Measurements from ENCODE around the gene XAGE1B.
"Not testable (repeated sequence)": the region's sequence is repeated elsewhere in the genome, so short reads cannot be mapped to it uniquely, and the experiment has no call there.

XAGE1B gene

GRCh38 chrX:52516987-52517325 lies at the start of gene XAGE1B:
Gene XAGE1B, minus strand, starts transcription at chrX:52517063. Its CDS starts 1,536 bp downstream, at chrX:52515527.
- DNase-seq (ENCODE audit: low spot score): not testable (repeated sequence)

DNA sequence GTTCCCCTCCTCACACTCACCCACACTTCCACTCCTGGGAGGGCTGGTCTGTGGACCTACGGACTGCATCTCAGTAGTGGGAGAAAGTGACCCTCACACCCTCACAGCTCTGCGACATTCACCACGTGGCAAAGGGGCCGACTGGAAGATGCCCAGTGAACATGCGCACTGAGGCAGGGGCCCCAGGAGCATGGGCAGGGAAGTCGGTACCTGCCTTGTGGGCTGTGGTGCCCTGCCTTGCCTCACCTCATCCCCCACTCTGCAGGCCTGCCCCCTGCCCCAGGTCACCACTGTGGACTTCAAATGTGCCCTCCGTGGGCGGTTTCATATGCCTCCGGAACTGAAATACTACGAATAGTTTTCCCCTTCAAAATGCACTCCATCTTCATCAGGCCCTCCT lies 46.2 kb upstream of the XAGE1B start:
- DNase-seq (ENCODE audit: low spot score): no peak

DNA sequence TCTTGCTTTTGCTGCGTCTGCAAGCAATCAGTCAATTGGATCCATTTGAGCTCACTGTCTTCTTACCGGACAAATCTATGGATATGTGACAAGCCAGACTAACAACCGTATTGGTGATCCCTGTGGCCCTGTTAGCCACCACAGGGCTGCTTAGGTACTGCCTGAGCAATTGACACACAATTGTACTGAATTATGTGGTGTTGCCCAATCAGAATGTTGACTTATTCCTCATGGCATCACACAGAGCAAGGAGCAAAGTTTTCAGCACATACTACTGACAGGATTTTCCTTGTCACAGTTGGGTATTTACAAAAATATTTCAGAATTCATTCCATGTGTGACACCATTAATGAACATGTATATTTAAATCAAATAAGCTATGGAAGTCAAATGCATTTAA lies 41.3 kb upstream of the XAGE1B start:
- DNase-seq (ENCODE audit: low spot score): no peak

DNA sequence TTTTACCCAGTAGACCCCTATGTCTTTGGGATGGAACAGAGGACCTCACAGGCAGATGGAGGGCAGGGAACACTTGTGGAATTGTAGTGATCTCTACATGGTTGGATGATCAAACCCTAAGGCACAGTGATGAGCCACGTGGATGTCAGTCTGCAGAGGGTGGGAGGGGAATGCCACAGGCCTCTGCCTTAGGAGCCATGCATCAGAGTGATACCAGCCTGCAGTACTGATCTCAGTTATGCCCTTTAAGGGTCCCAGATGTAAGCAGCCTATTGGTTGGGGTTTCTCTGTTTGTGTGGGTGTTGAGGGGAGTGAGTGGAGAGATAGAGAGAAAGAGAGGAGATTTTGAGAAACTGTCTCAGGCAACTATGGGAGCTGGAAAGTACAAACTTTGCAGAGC lies 39.9 kb upstream of the XAGE1B start:
- DNase-seq (ENCODE audit: low spot score): no peak

GRCh38 chrX:52553995-52554642 lies 37.3 kb upstream of the XAGE1B start:
- DNase-seq (ENCODE audit: low spot score): no peak

DNA sequence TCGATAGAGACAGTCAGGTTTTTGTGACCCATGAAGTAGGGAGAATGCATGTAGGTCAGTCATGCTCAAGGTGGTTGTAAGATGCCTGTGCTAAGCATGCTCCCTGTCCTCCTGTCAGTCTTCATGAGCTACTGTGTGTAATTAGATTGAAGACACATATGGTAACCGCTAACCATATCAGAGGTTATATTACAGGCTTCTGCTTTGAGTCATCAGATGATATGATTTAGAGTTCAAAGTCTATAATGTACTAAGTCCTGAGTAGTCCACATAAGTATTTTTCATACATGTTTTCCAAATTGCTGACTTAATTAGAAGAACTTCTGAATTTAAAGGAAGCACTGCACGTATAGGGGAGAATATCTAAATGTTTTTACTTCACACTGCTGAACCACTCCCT lies 31.9 kb upstream of the XAGE1B start:
- not testable (repeated sequence) for DNase-seq (ENCODE audit: low spot score)

- no peak for DNase-seq (ENCODE audit: low spot score)
Measured at GRCh38 chrX:52544147-52544840, 27.4 kb upstream of the XAGE1B start.

GRCh38 chrX:52542311-52542710 lies 25.4 kb upstream of the XAGE1B start:
- no peak for DNase-seq (ENCODE audit: low spot score)

DNA sequence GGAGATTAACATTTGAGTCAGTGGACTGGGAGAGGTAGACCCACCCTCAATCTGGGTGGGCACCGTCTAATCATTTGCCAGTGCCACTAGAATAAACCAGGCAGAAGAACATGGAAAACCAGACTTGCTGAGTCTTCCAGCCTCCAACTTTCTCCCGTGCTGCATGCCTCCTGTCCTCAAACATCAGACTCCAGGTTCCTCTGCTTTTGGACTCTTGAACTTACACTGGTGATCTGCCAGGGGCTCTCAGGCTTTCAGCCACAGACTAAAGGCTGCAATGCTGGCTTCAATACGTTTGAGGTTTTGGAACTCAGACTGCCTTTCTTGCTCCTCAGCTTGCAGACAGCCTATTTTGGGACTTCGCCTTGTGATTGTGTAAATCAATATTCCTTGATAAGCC lies 24.2 kb upstream of the XAGE1B start:
- not testable (repeated sequence) for DNase-seq (ENCODE audit: low spot score)

DNA sequence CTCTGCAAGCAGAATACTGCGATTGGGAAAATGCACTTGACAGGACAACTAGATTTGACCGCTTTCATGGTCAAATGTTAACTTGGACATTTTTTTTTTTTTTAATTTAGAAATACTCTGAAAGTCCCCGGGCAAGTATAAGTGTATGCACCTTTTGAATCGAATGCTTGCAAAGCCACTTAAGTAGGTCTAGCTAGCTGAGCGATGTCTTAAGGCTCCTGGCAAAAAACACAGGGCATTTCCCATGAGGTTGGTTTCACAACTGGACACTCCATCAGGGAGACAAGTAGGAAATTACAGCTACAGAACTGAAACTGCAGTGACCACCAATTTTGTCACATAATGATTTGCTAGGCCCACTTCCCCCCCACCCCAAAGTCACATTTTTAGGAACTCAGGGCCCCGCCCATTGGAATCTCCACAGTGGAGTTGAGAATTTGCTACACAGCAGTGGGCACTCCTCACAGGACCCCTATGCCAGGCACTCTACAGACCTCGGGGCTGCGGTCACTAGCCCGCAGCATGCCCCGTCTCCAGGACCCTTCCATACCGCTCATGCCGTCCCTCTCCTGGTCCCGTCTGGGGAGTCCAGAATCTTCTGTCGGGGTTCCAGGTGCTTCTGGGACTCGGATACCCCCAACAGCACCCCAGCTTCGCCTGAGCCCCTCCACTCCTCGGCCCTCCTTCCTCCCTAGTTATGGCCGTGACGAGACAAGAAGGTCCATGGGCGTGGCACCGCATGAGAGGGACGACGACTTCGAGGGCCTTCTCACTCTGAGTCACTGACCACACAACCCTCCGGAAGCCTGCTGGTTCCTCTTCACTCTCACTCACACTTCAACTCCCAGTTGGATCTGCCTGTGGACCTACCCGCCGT lies 515 bp downstream of the XAGE1B start:
- DNase-seq (ENCODE audit: low spot score): not testable (repeated sequence)

- not testable (repeated sequence) for DNase-seq (ENCODE audit: low spot score)
Measured at GRCh38 chrX:52511126-52511525, 5.7 kb downstream of the XAGE1B start.

- no peak for DNase-seq (ENCODE audit: low spot score)
Measured at GRCh38 chrX:52509916-52510315, 6.9 kb downstream of the XAGE1B start.

GRCh38 chrX:52507331-52507730 lies 9.5 kb downstream of the XAGE1B start:
- DNase-seq (ENCODE audit: low spot score): no peak

GRCh38 chrX:52504551-52504950 lies 12.3 kb downstream of the XAGE1B start:
- no peak for DNase-seq (ENCODE audit: low spot score)

DNA sequence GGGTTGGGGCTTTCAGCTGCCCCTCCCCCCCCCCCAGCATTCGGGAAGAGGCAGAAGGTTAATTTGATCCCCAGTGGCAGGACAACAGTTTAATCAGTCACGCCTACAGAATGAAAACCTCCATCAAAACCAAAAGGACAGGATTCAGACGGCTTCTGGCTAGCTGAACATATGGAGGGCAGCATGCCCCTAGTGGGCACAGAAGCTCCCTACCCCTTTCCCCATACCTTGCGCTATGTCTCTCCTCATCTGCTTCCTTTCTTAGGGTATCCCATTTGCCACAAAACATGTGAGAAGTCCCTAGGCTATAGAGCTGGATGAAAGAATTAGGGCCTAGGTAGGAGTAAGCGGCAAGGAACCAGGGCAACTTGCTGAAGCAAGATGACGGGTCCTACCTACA lies 15.5 kb downstream of the XAGE1B start:
- DNase-seq (ENCODE audit: low spot score): not testable (repeated sequence)

DNA sequence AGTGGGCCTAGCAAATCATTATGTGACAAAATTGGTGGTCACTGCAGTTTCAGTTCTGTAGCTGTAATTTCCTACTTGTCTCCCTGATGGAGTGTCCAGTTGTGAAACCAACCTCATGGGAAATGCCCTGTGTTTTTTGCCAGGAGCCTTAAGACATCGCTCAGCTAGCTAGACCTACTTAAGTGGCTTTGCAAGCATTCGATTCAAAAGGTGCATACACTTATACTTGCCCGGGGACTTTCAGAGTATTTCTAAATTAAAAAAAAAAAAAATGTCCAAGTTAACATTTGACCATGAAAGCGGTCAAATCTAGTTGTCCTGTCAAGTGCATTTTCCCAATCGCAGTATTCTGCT lies 20.5 kb downstream of the XAGE1B start:
- DNase-seq (ENCODE audit: low spot score): not testable (repeated sequence)

DNA sequence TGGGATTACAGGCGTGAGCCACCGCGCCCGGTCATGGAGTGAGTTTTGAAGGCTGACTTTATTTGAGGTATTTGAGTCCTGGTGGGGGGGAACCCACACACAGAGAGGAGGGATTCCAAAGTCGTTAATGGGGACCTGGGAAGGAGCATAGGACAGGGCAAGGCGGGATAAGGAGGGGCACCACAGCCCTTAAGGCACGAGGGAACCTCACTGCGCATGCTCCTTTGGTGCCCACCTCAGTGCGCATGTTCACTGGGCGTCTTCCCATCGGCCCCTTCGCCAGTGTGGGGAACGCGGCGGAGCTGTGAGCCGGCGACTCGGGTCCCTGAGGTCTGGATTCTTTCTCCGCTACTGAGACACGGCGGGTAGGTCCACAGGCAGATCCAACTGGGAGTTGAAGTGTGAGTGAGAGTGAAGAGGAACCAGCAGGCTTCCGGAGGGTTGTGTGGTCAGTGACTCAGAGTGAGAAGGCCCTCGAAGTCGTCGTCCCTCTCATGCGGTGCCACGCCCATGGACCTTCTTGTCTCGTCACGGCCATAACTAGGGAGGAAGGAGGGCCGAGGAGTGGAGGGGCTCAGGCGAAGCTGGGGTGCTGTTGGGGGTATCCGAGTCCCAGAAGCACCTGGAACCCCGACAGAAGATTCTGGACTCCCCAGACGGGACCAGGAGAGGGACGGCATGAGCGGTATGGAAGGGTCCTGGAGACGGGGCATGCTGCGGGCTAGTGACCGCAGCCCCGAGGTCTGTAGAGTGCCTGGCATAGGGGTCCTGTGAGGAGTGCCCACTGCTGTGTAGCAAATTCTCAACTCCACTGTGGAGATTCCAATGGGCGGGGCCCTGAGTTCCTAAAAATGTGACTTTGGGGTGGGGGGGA lies 21.1 kb downstream of the XAGE1B start, which contains the start of gene XAGE1A:
Gene XAGE1A, plus strand, starts transcription at position 264 of the 874 bp plus-strand sequence. CDS start 1,554 bp downstream, outside the sequence.
- not testable (repeated sequence) for DNase-seq (ENCODE audit: low spot score)

GRCh38 chrX:52471301-52471700 lies 45.6 kb downstream of the XAGE1B start:
- not testable (repeated sequence) for DNase-seq (ENCODE audit: low spot score)

All from globus pallidus (tissue), 1 donor.